Measurements from ENCODE around the gene KIF5C. TPM values are rescaled to one million over a fixed set of nuclear protein-coding genes. Genes with fewer than 3 reads are reported as not detected.

The KIF5C gene
- total and polyA plus RNA-seq, 2 donors (not counting 1 experiment from before 2014, with no cell fraction given): 0.09 to 0.17 TPM

GRCh38 chr2:148935791-148936190, 60.8 kb downstream of the KIF5C start:
- H3K9me3 ChIP-seq (ENCODE audit: control insufficient read depth, insufficient read depth, low read depth, low read length): no peaks in the 10 kb centered on the region
- no peak overlapping the region for H2AFZ ChIP-seq (ENCODE audit: low read length)
- no peaks in the 10 kb centered on the region for H3K27me3 ChIP-seq (ENCODE audit: control insufficient read depth, insufficient read depth, low read length)
- no peaks in the 10 kb centered on the region for H3K4me1 ChIP-seq (ENCODE audit: control insufficient read depth, extremely low read depth, insufficient read depth, low read length)
- H3K4me2 ChIP-seq (ENCODE audit: extremely low read depth, insufficient read depth, low read length): no peak overlapping the region
- TF ChIP-seq, protein P1, sequence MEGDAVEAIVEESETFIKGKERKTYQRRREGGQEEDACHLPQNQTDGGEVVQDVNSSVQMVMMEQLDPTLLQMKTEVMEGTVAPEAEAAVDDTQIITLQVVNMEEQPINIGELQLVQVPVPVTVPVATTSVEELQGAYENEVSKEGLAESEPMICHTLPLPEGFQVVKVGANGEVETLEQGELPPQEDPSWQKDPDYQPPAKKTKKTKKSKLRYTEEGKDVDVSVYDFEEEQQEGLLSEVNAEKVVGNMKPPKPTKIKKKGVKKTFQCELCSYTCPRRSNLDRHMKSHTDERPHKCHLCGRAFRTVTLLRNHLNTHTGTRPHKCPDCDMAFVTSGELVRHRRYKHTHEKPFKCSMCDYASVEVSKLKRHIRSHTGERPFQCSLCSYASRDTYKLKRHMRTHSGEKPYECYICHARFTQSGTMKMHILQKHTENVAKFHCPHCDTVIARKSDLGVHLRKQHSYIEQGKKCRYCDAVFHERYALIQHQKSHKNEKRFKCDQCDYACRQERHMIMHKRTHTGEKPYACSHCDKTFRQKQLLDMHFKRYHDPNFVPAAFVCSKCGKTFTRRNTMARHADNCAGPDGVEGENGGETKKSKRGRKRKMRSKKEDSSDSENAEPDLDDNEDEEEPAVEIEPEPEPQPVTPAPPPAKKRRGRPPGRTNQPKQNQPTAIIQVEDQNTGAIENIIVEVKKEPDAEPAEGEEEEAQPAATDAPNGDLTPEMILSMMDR (conservative IDR thresholded peaks at IDR 0.05 in 1 of 2, IDR thresholded peaks at IDR 0.05 in 1 of 2; ENCODE audit: low read depth in 1 of 2, low read length in 2 of 2): no peak
- no peak for TF ChIP-seq EZH2 (IDR thresholded peaks at IDR 0.05; ENCODE audit: low read length, missing control alignments)
- no peaks in the 10 kb centered on the region for H4K20me1 ChIP-seq (ENCODE audit: control insufficient read depth, extremely low read depth, insufficient read depth, low read length)
- no peak overlapping the region for H3K4me3 ChIP-seq (replicated peaks in 1 of 4; ENCODE audit: control extremely low read depth in 1 of 4, insufficient read depth in 1 of 4, low read depth in 3 of 4, low read length in 4 of 4)
- no peak overlapping the region for H3K27ac ChIP-seq (ENCODE audit: insufficient read depth, low read length)
- H3K36me3 ChIP-seq (ENCODE audit: control insufficient read depth, insufficient read depth, low read length): no peaks in the 10 kb centered on the region
- no peaks in the 10 kb centered on the region for H3K79me2 ChIP-seq (ENCODE audit: control insufficient read depth, insufficient read depth, low read length)
- no peak overlapping the region for H3K9ac ChIP-seq (ENCODE audit: insufficient read depth, low read length)
- DNase-seq (ENCODE audit: low read depth in 2 of 2): peak in 1 of 2 donors; percentile 15

DNA sequence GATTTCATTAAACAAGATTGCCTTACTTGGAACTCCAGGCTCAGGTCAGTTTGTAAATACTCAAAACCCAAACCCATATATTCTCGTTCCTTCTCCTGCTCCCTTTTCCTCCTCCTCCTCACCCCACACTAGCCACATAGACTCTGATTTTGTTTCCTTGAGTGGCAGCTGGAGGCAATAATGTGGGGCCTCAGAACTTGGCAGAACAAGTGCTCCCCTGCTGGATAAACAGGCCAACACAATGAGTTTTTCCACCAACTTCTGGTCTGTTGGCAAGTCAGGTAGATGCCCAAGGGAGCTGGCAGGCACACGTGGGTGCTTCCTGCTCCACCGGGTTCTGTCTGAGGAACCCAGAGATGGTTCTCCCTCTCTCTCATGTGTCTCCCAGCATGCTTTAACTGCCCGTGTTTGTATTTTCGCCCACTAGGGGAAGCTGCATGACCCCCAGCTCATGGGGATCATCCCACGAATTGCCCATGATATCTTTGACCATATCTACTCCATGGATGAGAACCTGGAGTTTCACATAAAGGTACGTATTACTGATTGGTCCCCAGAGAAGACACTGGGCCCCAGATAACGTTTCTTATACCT, 61.9 kb downstream of the KIF5C start:
- no peak overlapping the region for H3K4me2 ChIP-seq (ENCODE audit: extremely low read depth, insufficient read depth, low read length)
- no peak overlapping the region for H2AFZ ChIP-seq (ENCODE audit: low read length)
- H3K9me3 ChIP-seq (ENCODE audit: control insufficient read depth, insufficient read depth, low read depth, low read length): no peaks in the 10 kb centered on the region
- no peak overlapping the region for H3K9ac ChIP-seq (ENCODE audit: insufficient read depth, low read length)
- no peaks in the 10 kb centered on the region for H3K27me3 ChIP-seq (ENCODE audit: control insufficient read depth, insufficient read depth, low read length)
- no peak overlapping the region for H3K27ac ChIP-seq (ENCODE audit: insufficient read depth, low read length)
- no peak for TF ChIP-seq EZH2 (IDR thresholded peaks at IDR 0.05; ENCODE audit: low read length, missing control alignments)
- TF ChIP-seq, protein P1 (conservative IDR thresholded peaks at IDR 0.05 in 1 of 2, IDR thresholded peaks at IDR 0.05 in 1 of 2; ENCODE audit: low read depth in 1 of 2, low read length in 2 of 2): no peak
- H3K79me2 ChIP-seq (ENCODE audit: control insufficient read depth, insufficient read depth, low read length): no peaks in the 10 kb centered on the region
- H3K36me3 ChIP-seq (ENCODE audit: control insufficient read depth, insufficient read depth, low read length): no peaks in the 10 kb centered on the region
- H3K4me1 ChIP-seq (ENCODE audit: control insufficient read depth, extremely low read depth, insufficient read depth, low read length): no peaks in the 10 kb centered on the region
- no peak overlapping the region for H3K4me3 ChIP-seq (replicated peaks in 1 of 4; ENCODE audit: control extremely low read depth in 1 of 4, insufficient read depth in 1 of 4, low read depth in 3 of 4, low read length in 4 of 4)
- DNase-seq (ENCODE audit: low read depth in 2 of 2): no peak
- no peaks in the 10 kb centered on the region for H4K20me1 ChIP-seq (ENCODE audit: control insufficient read depth, extremely low read depth, insufficient read depth, low read length)

DNA sequence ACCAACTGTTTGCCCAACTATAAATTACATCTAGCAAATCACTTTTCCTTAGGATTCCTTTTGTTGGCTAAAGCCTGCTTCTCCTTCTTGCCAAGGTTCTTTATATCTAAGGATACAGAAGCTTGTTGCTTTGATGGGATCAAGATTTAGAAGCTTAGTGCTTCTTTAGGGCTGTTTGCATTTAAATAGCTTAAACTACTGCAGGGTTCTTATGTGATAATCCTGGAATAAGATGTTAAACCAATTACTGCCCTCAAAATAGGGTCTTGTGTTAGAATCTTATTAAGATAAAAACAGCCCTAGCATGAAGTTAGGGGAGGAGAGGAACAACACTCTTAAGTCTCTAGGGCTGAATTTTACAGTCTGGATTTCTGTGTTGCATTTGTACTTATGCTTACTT, 64.2 kb downstream of the KIF5C start:
- no peaks in the 10 kb centered on the region for H3K27me3 ChIP-seq (ENCODE audit: control insufficient read depth, insufficient read depth, low read length)
- no peak overlapping the region for H3K9ac ChIP-seq (ENCODE audit: insufficient read depth, low read length)
- no peaks in the 10 kb centered on the region for H3K36me3 ChIP-seq (ENCODE audit: control insufficient read depth, insufficient read depth, low read length)
- H4K20me1 ChIP-seq (ENCODE audit: control insufficient read depth, extremely low read depth, insufficient read depth, low read length): no peaks in the 10 kb centered on the region
- H3K27ac ChIP-seq (ENCODE audit: insufficient read depth, low read length): no peak overlapping the region
- H2AFZ ChIP-seq (ENCODE audit: low read length): no peak overlapping the region
- no peaks in the 10 kb centered on the region for H3K79me2 ChIP-seq (ENCODE audit: control insufficient read depth, insufficient read depth, low read length)
- no peak overlapping the region for H3K4me2 ChIP-seq (ENCODE audit: extremely low read depth, insufficient read depth, low read length)
- H3K4me1 ChIP-seq (ENCODE audit: control insufficient read depth, extremely low read depth, insufficient read depth, low read length): no peaks in the 10 kb centered on the region
- H3K4me3 ChIP-seq (replicated peaks in 1 of 4; ENCODE audit: control extremely low read depth in 1 of 4, insufficient read depth in 1 of 4, low read depth in 3 of 4, low read length in 4 of 4): no peak overlapping the region
- TF ChIP-seq EZH2 (IDR thresholded peaks at IDR 0.05; ENCODE audit: low read length, missing control alignments): no peak
- TF ChIP-seq, protein P1 (conservative IDR thresholded peaks at IDR 0.05 in 1 of 2, IDR thresholded peaks at IDR 0.05 in 1 of 2; ENCODE audit: low read depth in 1 of 2, low read length in 2 of 2): no peak
- DNase-seq (ENCODE audit: low read depth in 2 of 2): no peak
- no peaks in the 10 kb centered on the region for H3K9me3 ChIP-seq (ENCODE audit: control insufficient read depth, insufficient read depth, low read depth, low read length)

Measured in fibroblast of lung (primary cell).